Endothelial cell of umbilical vein (primary cell): ENCODE results near the gene TMTC1. TPM values are rescaled to one million over a fixed set of nuclear protein-coding genes. Genes with fewer than 3 reads are reported as not detected.

Experiments used
- BruUV-seq: library from RNA; stranded (reverse); fragments of 400-500 nt; replicated peaks from 2 replicates; lab custom pipeline; 2021; lab: Mats Ljungman, UMichigan
- CTCF ChIA-PET: fragments of 300-600, 350-600 bp; sonication (Branson Sonifier 250); formaldehyde crosslinking; loops from one replicate; lab custom pipeline; 2021; ENCODE audit warnings: antibody characterized with exemption, inconsistent platforms; lab: Charles Lee
- POLR2A ChIA-PET: fragments of 300-600, 350-600 bp; sonication (Branson Sonifier 250); formaldehyde crosslinking; loops from one replicate; lab custom pipeline; 2021; ENCODE audit warnings: antibody characterized with exemption, inconsistent platforms; lab: Charles Lee
- DNase-seq: peaks from one replicate; pipeline ENCODE4 v3.0.0-alpha.2; 2011; ENCODE audit warnings: low read depth, low spot score
- FAIRE-seq: peaks from 2 replicates; lab custom pipeline; 2011; peaks lifted over from hg19 to GRCh38; lab: Jason Lieb, UNC
- H2AFZ ChIP-seq: 2 replicates; pipeline ENCODE4 v1.6.0; 2012; ENCODE audit warnings: low read depth, low read length, control low read depth, inconsistent platforms
- H3K27ac ChIP-seq: 2 replicates; pipeline ENCODE4 v1.5.1; 2011; ENCODE audit warnings: low read depth, mild to moderate bottlenecking, control low read depth, low read length, moderate library complexity; ENCODE audit not compliant: insufficient read depth
- H3K27me3 ChIP-seq, 2 experiments: 2 replicates each; pipeline versions ENCODE4 v1.6.0 to v1.6.1; 2011; ENCODE audit warnings: low read length in 2 of 2, mixed read lengths in 1 of 2; ENCODE audit not compliant: control insufficient read depth in 2 of 2, insufficient read depth in 2 of 2
- H3K36me3 ChIP-seq, 2 experiments: 2 replicates in 1 of 2; 3 replicates in 1 of 2; pipeline ENCODE4 v1.5.1; 2011; ENCODE audit warnings: low read length in 2 of 2, mild to moderate bottlenecking in 1 of 2, moderate library complexity in 1 of 2; ENCODE audit not compliant: control insufficient read depth in 2 of 2, insufficient read depth in 2 of 2; ENCODE audit errors: extremely low read depth in 1 of 2
- H3K4me1 ChIP-seq: 3 replicates; pipeline ENCODE4 v1.5.1; 2011; ENCODE audit warnings: mild to moderate bottlenecking, low read length; ENCODE audit not compliant: control insufficient read depth, insufficient read depth; ENCODE audit errors: extremely low read depth
- H3K4me2 ChIP-seq: 2 replicates; pipeline ENCODE4 v1.6.1; 2011; ENCODE audit warnings: low read length, control low read depth, mixed read lengths; ENCODE audit not compliant: insufficient read depth
- H3K4me3 ChIP-seq, 3 experiments: fragments of 200-600 bp in 1 of 3; sonication (generic), shearing (Covaris generic) in 1 of 3; replicated peaks in 1 of 3; 2 replicates each; pipeline ENCODE4 v1.5.1; 2011 to 2016; ENCODE audit warnings: control low read depth in 3 of 3, low read length in 3 of 3, mild to moderate bottlenecking in 2 of 3, inconsistent platforms in 1 of 3, low read depth in 1 of 3, moderate library complexity in 1 of 3; ENCODE audit not compliant: insufficient read depth in 1 of 3
- H3K79me2 ChIP-seq: 2 replicates; pipeline ENCODE4 v1.6.0; 2012; ENCODE audit warnings: low read length, inconsistent platforms; ENCODE audit not compliant: control insufficient read depth, insufficient read depth
- H3K9ac ChIP-seq: replicated peaks from 2 replicates; pipeline ENCODE3; 2011; ENCODE audit warnings: low read length, control low read depth; ENCODE audit not compliant: insufficient read depth; ENCODE audit errors: extremely low read depth
- H3K9me1 ChIP-seq: replicated peaks from 3 replicates; pipeline ENCODE4 v1.6.0; 2011; ENCODE audit warnings: mild to moderate bottlenecking, low read length; ENCODE audit not compliant: control insufficient read depth, insufficient read depth; ENCODE audit errors: extremely low read depth
- H3K9me3 ChIP-seq: replicated peaks from 2 replicates; pipeline ENCODE4 v1.5.1; 2012; ENCODE audit warnings: low read length, inconsistent platforms; ENCODE audit not compliant: control insufficient read depth, insufficient read depth
- H4K20me1 ChIP-seq: replicated peaks from 2 replicates; pipeline ENCODE3; 2011; ENCODE audit warnings: mild to moderate bottlenecking, low read length; ENCODE audit not compliant: control insufficient read depth, insufficient read depth; ENCODE audit errors: extremely low read depth
- EZH2 ChIP-seq: IDR thresholded peaks from 2 replicates; pipeline ENCODE4 v1.6.1; 2012; ENCODE audit warnings: borderline replicate concordance, low read depth, mild to moderate bottlenecking, moderate library complexity, low read length, inconsistent platforms; ENCODE audit not compliant: severe bottlenecking
- FOS ChIP-seq: IDR thresholded peaks from 2 replicates; pipeline ENCODE4 v1.6.1; 2011; ENCODE audit warnings: mild to moderate bottlenecking, low read length, moderate library complexity, borderline replicate concordance; ENCODE audit not compliant: insufficient read depth
- GATA2 ChIP-seq: IDR thresholded peaks from 2 replicates; pipeline ENCODE4 v1.7.0; 2011; ENCODE audit warnings: low read depth, mild to moderate bottlenecking, moderate library complexity, mixed read lengths, low read length; ENCODE audit not compliant: insufficient read length, insufficient read depth
- JUN ChIP-seq: IDR thresholded peaks from 2 replicates; pipeline ENCODE4 v1.6.1; 2011; ENCODE audit warnings: borderline replicate concordance, low read depth; ENCODE audit not compliant: insufficient read length, insufficient read depth
- MYC ChIP-seq: IDR thresholded peaks from one replicate; pipeline ENCODE4 v1.6.1; 2011; ENCODE audit warnings: mild to moderate bottlenecking, low read depth, low read length
- POLR2A ChIP-seq: IDR thresholded peaks from 2 replicates; pipeline ENCODE4 v1.6.1; 2012; ENCODE audit warnings: low read depth, mild to moderate bottlenecking, control low read depth, low read length
- POLR2AphosphoS5 ChIP-seq: IDR thresholded peaks from 2 replicates; pipeline ENCODE4 v1.6.1; 2012; ENCODE audit warnings: low read depth, mild to moderate bottlenecking, control low read depth, low read length, moderate library complexity; ENCODE audit not compliant: insufficient read depth
- dilution Hi-C: fragments of 300-500 bp; cut with MboI; formaldehyde crosslinking; loops from one replicate; pipeline ENCODE4 v1.15.0; 2019; ENCODE audit warnings: low sequenced_read_pairs; ENCODE audit not compliant: extremely low pct_ligation_motif_present
- intact Hi-C: fragments of 100-400 bp; cut with micrococcal nuclease; formaldehyde crosslinking; loops from one replicate; pipeline ENCODE4 v1.10.0; 2022
- polyA plus RNA-seq, 4 experiments: library from polyadenylated mRNA; depleted of rRNA in 3 of 4; stranded (reverse) in 3 of 4; unstranded in 1 of 4; fragments of >200 nt; gene quantifications; 2 replicates each; pipeline versions ENCODE4 v1.2.1 to v1.2.3, GENCODE V29; 2011 to 2012; ENCODE audit warnings: missing spikeins in 1 of 4
- total RNA-seq: library from RNA; stranded (reverse); gene quantifications from 2 replicates; pipeline ENCODE4 v1.2.3, GENCODE V29; 2021
- TF ChIP-seq, protein P1 (sequence below), 2 donors: IDR thresholded peaks; 1 replicate in 1 of 2; 2 replicates in 1 of 2; pipeline ENCODE4 v1.5.1; 2011; ENCODE audit warnings: low read length in 2 of 2, mild to moderate bottlenecking in 2 of 2, moderate library complexity in 2 of 2, control low read depth in 1 of 2, inconsistent platforms in 1 of 2, low read depth in 1 of 2; ENCODE audit not compliant: insufficient read depth in 1 of 2; ENCODE audit errors: extremely low read depth in 1 of 2
- TF ChIP-seq, protein P2 (sequence below): IDR thresholded peaks from 2 replicates; pipeline ENCODE4 v1.6.1; 2011; ENCODE audit not compliant: insufficient read depth, insufficient read length

Gene TMTC1
- total and polyA plus RNA-seq, 2 donors (not counting 3 experiments of a cell fraction or from before 2014, with no cell fraction given): 5.4 to 5.9 TPM

DNA sequence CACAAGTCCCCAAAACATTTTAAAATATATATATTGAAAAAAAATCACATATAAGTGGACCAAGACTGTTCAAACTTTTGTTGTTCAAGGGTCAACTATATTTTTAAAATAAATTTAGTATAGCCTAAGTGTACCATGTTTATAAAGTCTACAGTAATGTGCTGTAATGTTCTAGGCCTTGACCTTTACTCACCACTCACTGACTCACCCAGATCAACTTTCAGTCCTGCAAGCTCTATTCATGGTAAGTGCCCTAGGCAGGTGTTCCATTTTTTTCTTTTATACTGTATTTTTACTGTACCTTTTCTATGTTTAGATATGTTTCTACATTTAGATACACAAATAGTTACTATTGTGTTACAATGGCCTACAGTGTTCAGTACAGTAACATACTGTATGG is 23.4 kb upstream of the TMTC1 start:
- no peak overlapping the region for H3K4me2 ChIP-seq
- no peaks in the 10 kb centered on the region for H4K20me1 ChIP-seq
- CTCF ChIA-PET: no interaction called here
- H3K4me3 ChIP-seq: no peak overlapping the region
- no peak overlapping the region for H2AFZ ChIP-seq
- no peaks in the 10 kb centered on the region for H3K36me3 ChIP-seq
- no peak for DNase-seq
- no peaks in the 10 kb centered on the region for H3K9me3 ChIP-seq
- H3K4me1 ChIP-seq: no peaks in the 10 kb centered on the region
- no peak overlapping the region for H3K27ac ChIP-seq
- H3K27me3 ChIP-seq: no peaks in the 10 kb centered on the region
- no peak for FAIRE-seq
- H3K9ac ChIP-seq: no peak overlapping the region
- no peaks in the 10 kb centered on the region for H3K79me2 ChIP-seq
- intact Hi-C loops (no loop called here), dilution Hi-C loops (no loop called here)
- TF ChIP-seq, protein P1, sequence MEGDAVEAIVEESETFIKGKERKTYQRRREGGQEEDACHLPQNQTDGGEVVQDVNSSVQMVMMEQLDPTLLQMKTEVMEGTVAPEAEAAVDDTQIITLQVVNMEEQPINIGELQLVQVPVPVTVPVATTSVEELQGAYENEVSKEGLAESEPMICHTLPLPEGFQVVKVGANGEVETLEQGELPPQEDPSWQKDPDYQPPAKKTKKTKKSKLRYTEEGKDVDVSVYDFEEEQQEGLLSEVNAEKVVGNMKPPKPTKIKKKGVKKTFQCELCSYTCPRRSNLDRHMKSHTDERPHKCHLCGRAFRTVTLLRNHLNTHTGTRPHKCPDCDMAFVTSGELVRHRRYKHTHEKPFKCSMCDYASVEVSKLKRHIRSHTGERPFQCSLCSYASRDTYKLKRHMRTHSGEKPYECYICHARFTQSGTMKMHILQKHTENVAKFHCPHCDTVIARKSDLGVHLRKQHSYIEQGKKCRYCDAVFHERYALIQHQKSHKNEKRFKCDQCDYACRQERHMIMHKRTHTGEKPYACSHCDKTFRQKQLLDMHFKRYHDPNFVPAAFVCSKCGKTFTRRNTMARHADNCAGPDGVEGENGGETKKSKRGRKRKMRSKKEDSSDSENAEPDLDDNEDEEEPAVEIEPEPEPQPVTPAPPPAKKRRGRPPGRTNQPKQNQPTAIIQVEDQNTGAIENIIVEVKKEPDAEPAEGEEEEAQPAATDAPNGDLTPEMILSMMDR (IDR thresholded peaks at IDR 0.05; ENCODE audit: extremely low read depth in 1 of 2, insufficient read depth in 1 of 2, low read depth in 1 of 2, low read length in 2 of 2): no peak
- TF ChIP-seq JUN (no peak), EZH2 (no peak), MYC (no peak), POLR2A (no peak), GATA2 (no peak), POLR2AphosphoS5 (no peak), FOS (no peak)
- TF ChIP-seq, protein P2, sequence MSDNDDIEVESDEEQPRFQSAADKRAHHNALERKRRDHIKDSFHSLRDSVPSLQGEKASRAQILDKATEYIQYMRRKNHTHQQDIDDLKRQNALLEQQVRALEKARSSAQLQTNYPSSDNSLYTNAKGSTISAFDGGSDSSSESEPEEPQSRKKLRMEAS: no peak
- BruUV-seq: no TSS peak
- POLR2A ChIA-PET: no interaction called here
- H3K9me1 ChIP-seq: no peaks in the 10 kb centered on the region
